GM18868 (cell line): ENCODE results near the gene ADAMTSL2.

Experiments
- ATAC-seq: cut with Tn5 transposase; IDR thresholded peaks from one replicate; pipeline ENCODE4 v1.9.1; 2021; ENCODE audit warnings: mild to moderate bottlenecking, moderate library complexity; ENCODE audit not compliant: unreplicated experiment

Gene ADAMTSL2

GRCh38 chr9:133602277-133602676 lies 67.8 kb downstream of the ADAMTSL2 start:
- no peak for ATAC-seq

GRCh38 chr9:133603135-133603927 lies 68.8 kb downstream of the ADAMTSL2 start:
- ATAC-seq: no peak

GRCh38 chr9:133604214-133604613 lies 69.7 kb downstream of the ADAMTSL2 start:
- no peak for ATAC-seq

- ATAC-seq: no peak
Observed at GRCh38 chr9:133604856-133605255, 70.4 kb downstream of the ADAMTSL2 start.

GRCh38 chr9:133605446-133605845 lies 70.9 kb downstream of the ADAMTSL2 start:
- ATAC-seq: no peak

GRCh38 chr9:133605856-133606707 lies 71.6 kb downstream of the ADAMTSL2 start:
- no peak for ATAC-seq

GRCh38 chr9:133606708-133607025 lies 72.2 kb downstream of the ADAMTSL2 start:
- no peak for ATAC-seq

- ATAC-seq: no peak
Observed at GRCh38 chr9:133607381-133607780, 72.9 kb downstream of the ADAMTSL2 start.

- ATAC-seq: no peak
Observed at GRCh38 chr9:133607976-133608375, 73.5 kb downstream of the ADAMTSL2 start.

GRCh38 chr9:133608382-133608781 lies 73.9 kb downstream of the ADAMTSL2 start:
- no peak for ATAC-seq

- no peak for ATAC-seq
Observed at GRCh38 chr9:133608889-133609288, 74.4 kb downstream of the ADAMTSL2 start.

- no peak for ATAC-seq
Observed at GRCh38 chr9:133609311-133610098, 75.0 kb downstream of the ADAMTSL2 start, which contains the start of gene FAM163B. FAM163B (minus strand) TSS chr9:133609389; CDS start chr9:133580223, 29,166 bp downstream.

- no peak for ATAC-seq
Observed at GRCh38 chr9:133610845-133611244, 76.3 kb downstream of the ADAMTSL2 start.

- no peak for ATAC-seq
Observed at GRCh38 chr9:133612051-133612450, 77.5 kb downstream of the ADAMTSL2 start.

GRCh38 chr9:133612816-133613215 lies 78.3 kb downstream of the ADAMTSL2 start:
- ATAC-seq: no peak

GRCh38 chr9:133613432-133613831 lies 78.9 kb downstream of the ADAMTSL2 start:
- no peak for ATAC-seq

- ATAC-seq: no peak
Observed at GRCh38 chr9:133614056-133614455, 79.6 kb downstream of the ADAMTSL2 start.

- ATAC-seq: no peak
Observed at GRCh38 chr9:133614678-133615077, 80.2 kb downstream of the ADAMTSL2 start.

- ATAC-seq: no peak
Observed at GRCh38 chr9:133615186-133615585, 80.7 kb downstream of the ADAMTSL2 start.

GRCh38 chr9:133615606-133616188 lies 81.2 kb downstream of the ADAMTSL2 start:
- no peak for ATAC-seq
